Endothelial cell of umbilical vein (primary cell): Measurements from ENCODE around the gene NBEA.

Experiments
- EZH2 ChIP-seq: IDR thresholded peaks from 2 replicates; pipeline ENCODE4 v1.6.1; 2012; ENCODE audit warnings: borderline replicate concordance, low read depth, mild to moderate bottlenecking, moderate library complexity, low read length, inconsistent platforms; ENCODE audit not compliant: severe bottlenecking
- MYC ChIP-seq: IDR thresholded peaks from one replicate; pipeline ENCODE4 v1.6.1; 2011; ENCODE audit warnings: mild to moderate bottlenecking, low read depth, low read length

DNA sequence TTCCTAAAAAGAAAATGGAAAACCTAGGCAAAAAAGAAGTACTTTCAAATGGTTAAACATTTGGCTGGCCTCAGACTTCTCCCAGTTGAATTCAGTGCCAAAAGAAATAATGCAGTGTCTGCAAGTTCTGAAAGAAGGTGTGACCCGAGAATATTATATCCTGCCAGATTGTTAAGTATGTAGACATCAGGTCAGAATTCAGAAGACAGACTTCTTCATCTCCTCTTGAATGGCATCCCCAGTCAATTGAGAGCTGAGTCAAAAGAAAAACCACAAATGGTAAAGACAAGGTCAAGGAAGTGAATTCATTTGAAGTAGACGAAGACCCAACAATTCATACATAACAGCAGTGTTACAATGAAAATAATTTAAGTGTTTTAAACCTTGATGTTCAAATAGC is 194.5 kb downstream of the NBEA start:
- TF ChIP-seq EZH2 (no peak), MYC (no peak)
